GM12874 (cell line): ENCODE measurements around the gene PRMT1.

Source experiments
- TF ChIP-seq, protein P1 (sequence below): IDR thresholded peaks from 2 replicates; pipeline ENCODE4 v1.5.1; 2011; ENCODE audit warnings: low read depth, mild to moderate bottlenecking, control low read depth, low read length, moderate library complexity; ENCODE audit not compliant: insufficient read depth

Gene PRMT1

DNA sequence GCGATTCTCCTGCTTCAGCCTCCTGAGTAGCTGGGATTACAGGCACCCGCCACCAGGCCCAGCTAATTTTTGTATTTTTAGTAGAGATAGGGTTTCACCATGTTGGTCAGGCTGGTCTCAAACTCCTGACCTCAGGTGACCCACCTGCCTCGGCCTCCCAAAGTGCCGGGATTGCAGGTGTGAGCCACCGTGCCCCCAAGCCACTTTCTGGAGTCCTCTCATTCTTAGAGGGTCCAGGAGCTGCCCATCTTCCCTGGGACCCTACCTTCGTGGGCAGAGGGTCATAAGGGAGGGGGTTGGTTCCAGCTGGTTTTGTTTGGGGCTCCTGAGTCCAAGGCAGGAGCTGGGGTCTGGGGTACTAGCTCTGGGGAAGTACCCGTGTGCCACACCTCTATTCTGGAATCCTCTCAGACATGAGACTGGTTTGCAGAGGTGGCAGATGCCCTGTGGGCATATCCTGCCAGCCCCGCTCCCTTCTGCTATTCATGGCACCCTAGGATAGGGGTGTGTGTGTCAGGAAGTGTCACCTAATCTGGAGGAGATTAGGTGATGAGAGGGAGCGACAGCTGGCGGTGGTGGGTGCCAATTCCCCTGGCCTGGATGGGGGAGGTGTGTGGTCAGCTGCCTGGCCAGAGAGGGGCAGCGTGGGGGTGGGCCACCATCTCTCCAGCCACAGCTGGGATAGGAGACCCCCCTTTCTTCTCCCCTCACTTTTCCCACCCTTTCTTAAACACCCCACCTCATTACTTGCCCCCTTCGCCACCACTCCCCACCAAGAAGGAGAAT, 2.1 kb downstream of the PRMT1 start:
- TF ChIP-seq, protein P1, sequence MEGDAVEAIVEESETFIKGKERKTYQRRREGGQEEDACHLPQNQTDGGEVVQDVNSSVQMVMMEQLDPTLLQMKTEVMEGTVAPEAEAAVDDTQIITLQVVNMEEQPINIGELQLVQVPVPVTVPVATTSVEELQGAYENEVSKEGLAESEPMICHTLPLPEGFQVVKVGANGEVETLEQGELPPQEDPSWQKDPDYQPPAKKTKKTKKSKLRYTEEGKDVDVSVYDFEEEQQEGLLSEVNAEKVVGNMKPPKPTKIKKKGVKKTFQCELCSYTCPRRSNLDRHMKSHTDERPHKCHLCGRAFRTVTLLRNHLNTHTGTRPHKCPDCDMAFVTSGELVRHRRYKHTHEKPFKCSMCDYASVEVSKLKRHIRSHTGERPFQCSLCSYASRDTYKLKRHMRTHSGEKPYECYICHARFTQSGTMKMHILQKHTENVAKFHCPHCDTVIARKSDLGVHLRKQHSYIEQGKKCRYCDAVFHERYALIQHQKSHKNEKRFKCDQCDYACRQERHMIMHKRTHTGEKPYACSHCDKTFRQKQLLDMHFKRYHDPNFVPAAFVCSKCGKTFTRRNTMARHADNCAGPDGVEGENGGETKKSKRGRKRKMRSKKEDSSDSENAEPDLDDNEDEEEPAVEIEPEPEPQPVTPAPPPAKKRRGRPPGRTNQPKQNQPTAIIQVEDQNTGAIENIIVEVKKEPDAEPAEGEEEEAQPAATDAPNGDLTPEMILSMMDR = no peak

DNA sequence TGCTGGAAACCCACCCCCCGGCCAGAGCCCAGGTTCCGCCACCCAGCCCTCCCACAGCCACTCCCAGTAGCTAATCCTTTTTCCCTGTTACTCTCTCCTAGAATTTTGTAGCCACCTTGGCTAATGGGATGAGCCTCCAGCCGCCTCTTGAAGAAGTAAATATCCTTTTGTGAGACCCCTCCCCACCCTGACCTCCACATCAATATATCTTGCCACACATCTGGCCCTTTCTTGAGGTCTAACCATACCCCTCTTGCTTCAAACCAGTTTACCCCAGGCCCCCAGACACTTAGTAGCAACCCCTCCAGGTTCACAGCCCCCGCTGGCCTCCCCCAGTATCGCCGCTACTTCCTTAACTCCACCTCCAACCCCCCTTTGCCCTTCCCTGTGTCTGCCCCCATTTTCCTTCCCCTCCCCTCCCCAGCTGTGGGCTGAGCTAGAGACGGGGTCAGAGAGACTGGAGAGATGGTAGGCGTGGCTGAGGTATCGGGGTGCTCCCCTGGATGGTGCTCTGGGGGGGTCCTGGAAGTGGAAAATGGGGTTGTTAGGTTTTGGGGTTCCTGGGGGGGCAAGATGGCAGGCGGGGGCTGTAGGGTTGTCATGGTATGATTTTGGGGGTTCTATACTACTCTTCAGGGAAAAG, 2.8 kb downstream of the PRMT1 start:
- TF ChIP-seq, protein P1 = 0 out of 2 replicates have a peak, but pooled peaks have one; percentile 5

DNA sequence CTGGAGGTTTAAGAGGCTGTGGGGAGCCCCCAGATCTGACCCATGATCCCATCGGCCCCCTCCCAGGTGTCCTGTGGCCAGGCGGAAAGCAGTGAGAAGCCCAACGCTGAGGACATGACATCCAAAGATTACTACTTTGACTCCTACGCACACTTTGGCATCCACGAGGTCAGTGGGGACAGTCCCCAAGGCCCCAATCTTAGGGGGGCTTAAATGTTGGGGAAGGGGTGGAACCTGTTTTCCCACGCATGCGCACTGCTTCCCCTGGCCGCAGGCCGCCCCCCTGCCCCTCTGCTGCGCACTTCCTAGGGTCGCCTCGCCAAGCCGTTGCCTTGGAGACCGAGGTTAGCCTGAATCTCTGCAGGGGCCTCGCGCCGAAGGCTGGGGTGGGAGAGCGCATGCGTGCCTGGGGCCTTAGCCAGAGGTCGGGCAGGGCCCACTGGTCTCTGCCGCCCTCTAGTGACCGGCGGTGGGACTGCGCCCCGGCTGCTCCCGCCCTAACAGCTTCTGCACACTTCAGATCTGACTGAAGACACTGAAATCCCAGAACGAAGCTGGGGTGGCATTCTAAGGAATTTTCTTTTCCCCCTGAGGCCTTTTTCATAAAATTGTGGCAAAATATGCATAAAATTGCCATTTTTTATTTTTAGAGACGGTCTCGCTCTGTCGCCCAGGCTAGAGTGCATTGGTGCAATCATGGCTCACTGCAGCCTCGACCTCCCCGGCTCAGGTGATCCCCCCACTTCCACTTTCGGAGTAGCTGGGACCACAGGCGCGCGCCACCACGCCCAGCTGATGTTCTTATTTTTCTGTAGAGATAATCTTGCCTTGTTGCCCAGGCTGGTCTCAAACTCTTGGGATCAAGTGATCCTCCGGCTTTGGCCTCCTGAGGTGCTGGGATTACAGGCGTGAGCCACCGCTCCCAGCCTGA, 3.6 kb downstream of the PRMT1 start:
- TF ChIP-seq, protein P1 = peak; percentile 100

DNA sequence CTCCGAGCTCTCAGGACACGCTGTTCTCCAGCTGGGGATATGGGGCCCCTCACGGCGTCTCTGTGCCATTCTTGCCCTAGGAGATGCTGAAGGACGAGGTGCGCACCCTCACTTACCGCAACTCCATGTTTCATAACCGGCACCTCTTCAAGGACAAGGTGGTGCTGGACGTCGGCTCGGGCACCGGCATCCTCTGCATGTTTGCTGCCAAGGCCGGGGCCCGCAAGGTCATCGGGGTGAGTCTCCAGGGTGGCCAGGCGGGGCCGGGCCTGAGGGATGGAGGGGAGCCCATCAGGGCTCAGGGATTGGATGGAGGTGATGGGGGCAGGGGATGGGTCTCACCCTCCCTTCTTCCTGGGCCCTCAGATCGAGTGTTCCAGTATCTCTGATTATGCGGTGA, 4.8 kb downstream of the PRMT1 start:
- TF ChIP-seq, protein P1 = no peak

DNA sequence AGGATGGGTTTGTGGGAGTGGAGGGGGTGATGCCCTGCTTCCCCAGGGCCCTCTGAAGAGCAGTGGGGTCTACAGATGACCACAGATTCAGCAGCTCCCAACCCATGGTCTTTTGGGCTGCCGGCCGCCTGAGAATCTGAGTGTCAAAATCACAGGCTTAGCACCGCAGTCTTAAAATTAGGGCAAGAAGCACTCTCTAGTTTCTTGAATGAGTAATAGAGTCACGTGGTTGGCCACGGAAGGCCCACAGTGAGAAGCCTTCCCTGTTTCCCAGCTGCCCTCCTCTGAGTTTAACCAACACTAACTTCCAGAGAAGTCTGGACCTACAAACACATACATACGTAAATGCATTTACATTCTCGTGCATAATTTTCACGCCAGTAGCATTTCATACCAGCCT, 5.2 kb downstream of the PRMT1 start:
- TF ChIP-seq, protein P1 = no peak

DNA sequence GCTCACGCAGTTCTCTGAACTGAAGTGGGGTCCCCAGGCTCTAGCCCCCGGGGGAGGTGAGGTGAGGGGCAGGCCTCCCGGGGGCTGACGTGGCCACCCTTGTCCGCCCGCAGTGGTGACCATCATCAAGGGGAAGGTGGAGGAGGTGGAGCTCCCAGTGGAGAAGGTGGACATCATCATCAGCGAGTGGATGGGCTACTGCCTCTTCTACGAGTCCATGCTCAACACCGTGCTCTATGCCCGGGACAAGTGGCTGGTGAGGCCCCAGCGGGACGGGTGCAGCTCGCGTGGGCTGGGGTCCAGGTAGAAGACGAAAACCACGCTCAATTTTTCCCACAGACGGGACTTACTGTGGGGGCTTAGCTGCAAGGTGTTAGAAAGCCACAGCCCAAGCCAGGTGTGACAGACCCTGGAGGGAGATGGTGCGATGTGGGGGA, 6.8 kb downstream of the PRMT1 start:
- TF ChIP-seq, protein P1 = no peak
